Astrocyte of the spinal cord (primary cell): Measurements from ENCODE around the gene BEND5.

ENCODE experiments used
- DNase-seq: peaks from one replicate; pipeline ENCODE4 v3.0.0; 2011; ENCODE audit warnings: low read depth, low spot score
- H3K4me3 ChIP-seq: 2 replicates; pipeline ENCODE4 v1.5.1; 2011; ENCODE audit warnings: low read depth, mild to moderate bottlenecking, low read length, moderate library complexity
- CTCF ChIP-seq: IDR thresholded peaks from 2 replicates; pipeline ENCODE4 v1.5.1; 2012; ENCODE audit warnings: low read depth, mild to moderate bottlenecking, low read length, inconsistent platforms
- in situ Hi-C: cut with HindIII; loops from 2 replicates; pipeline ENCODE4 v1.10.0; 2017; ENCODE audit warnings: low sequenced_read_pairs

The BEND5 gene

GRCh38 chr1:48807554-48808260, 31.0 kb upstream of the BEND5 start:
- no peak overlapping the region for H3K4me3 ChIP-seq
- TF ChIP-seq CTCF, result no peak
- in situ Hi-C loops, result no loop called here
- no peak for DNase-seq

DNA sequence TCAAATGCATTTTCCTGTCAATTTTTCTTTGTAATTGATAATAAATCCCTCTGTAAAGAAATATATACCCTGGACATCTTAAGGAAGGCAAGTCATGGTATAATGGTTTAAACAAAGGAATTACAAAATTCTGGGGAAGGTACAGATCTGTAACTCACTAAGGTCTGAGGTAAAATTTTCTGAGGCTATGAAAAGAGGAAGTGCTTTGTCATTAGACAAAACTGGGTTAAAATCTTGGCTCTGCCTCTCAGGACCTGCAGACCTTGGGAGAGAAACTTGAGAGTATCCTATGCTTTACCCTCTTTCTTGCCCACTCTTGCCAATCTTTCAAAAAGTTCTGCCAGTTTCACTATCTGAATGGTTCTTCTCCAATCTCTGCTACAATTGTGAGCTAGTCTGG, 26.8 kb upstream of the BEND5 start:
- no peak for DNase-seq
- H3K4me3 ChIP-seq, result no peak overlapping the region
- in situ Hi-C loops, result no loop called here
- TF ChIP-seq CTCF, result no peak

DNA sequence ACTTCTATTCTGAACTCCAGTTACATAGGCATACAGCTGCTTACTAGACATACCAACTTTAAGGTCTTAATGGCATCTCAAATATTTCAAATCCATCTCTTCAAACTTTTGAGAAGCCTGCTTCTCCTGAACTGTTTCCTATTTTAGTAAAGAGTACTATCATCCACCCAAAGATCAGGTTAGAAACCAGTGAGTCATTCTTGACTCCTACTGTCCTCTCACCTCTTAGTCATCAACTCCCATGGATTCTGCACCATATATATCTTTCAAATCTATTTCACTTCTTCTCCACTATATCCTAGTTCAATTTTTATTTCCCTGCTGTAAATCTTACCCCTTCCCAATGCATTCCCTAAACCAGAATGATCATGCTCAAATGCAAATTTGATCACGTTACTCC, 18.1 kb upstream of the BEND5 start:
- no peak for TF ChIP-seq CTCF
- no peak for DNase-seq
- in situ Hi-C loops, result no loop called here
- H3K4me3 ChIP-seq, result no peak overlapping the region

DNA sequence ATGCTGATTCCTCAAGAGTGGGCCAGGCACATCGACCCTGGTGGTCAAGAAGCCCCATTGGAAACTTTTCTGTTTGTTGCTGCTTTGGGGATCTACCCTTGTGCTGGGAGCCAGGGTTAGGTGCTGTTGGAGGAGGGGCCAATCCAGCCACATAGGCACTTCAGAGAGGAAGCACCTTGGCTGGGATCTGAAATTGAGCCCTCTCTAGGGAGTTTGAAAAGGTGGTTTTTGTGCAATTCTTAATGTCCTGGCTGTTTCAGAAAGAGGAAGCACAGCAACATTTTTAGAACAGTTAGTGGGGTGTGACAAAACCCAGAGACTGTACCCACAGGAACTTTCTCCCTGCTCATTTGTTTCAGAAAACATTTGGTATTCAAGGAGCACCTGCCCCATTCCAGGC, 17.2 kb upstream of the BEND5 start:
- H3K4me3 ChIP-seq, result no peak overlapping the region
- DNase-seq, result no peak
- in situ Hi-C loops, result no loop called here
- no peak for TF ChIP-seq CTCF

DNA sequence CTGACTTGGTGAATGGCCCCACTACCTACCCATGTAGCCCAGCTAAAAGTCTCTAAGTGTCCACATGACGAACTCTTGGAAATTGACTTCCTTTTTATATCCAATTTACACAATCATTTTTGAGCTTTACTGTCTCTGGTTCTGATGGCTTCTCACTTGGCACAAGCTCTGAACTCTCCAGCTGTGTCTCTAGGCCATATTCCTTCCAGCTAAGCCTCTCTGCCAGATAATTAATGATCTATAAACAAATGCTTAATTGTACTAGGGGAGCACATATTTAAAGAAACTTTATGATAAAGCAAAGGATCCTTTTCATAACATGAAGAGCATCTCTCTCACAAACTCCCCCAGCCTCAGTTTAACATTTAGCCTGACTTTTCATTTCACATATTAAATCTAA, 16.3 kb upstream of the BEND5 start:
- DNase-seq, result no peak
- no peak overlapping the region for H3K4me3 ChIP-seq
- no peak for TF ChIP-seq CTCF
- in situ Hi-C loops, result no loop called here

DNA sequence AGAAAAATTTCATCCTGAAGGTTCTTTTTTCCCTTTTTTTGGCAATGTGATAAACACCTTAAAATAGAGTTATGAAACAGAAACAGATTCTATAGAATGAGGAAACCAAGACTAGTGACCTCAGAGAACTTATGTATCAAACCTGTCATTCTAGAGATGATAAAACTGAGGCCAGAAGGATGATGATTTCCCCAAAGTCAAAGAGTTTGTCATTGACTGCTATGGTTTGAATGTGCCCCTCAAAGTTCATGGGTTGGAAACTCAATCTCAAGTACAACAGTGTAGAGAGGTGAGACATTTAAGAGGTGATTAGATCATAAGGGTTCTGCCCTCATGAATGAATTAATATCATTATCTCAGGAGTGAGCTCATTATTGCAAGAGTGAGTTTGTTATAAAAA, 13.7 kb upstream of the BEND5 start:
- no peak overlapping the region for H3K4me3 ChIP-seq
- no peak for TF ChIP-seq CTCF
- no peak for DNase-seq
- in situ Hi-C loops, result no loop called here

DNA sequence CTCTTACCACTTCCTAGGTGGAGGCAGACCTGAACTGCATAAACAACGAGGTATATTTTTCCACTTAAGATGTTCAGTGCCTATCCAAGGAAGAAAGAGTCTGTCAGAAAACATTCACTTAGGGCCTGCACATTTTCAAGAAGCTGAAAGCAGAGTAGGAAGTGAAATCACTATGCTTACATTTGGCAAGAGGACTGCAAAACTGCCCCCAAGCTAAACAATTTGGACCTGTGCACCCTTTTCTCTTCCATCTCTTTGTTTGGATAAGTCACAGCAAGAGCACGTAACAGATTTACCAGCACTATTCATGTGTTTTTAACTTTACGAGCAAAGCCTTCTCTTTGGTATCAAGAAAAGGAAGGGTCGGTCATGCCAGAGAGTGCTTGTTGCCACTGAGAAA, 13.2 kb upstream of the BEND5 start:
- H3K4me3 ChIP-seq, result no peak overlapping the region
- in situ Hi-C loops, result no loop called here
- no peak for DNase-seq
- TF ChIP-seq CTCF, result no peak
